Measurements from ENCODE around the gene CZIB. TPM values are rescaled to one million over a fixed set of nuclear protein-coding genes. Genes with fewer than 3 reads are reported as not detected.
A peak's percentile ranks its signal among the peaks of the same experiment; 100 is the strongest.

CZIB gene
- total RNA-seq, 3 donors from 2014 or later (not counting 1 experiment from before 2014, with no cell fraction given) = 39.6 to 49.7 (median 40.5) TPM

GRCh38 chr1:53203466-53203865, 17.0 kb downstream of the CZIB start:
- ATAC-seq (no peak), DNase-seq (no peak)
- H3K4me3 Mint-ChIP-seq = no peak overlapping the region
- H3K27ac Mint-ChIP-seq = no peak overlapping the region
- H3K27me3 ChIP-seq (ENCODE audit: control insufficient read depth, insufficient read depth, low read length) = no peaks in the 10 kb centered on the region
- peaks cover 11% of the 10 kb centered on the region for H3K9me3 ChIP-seq (ENCODE audit: control insufficient read depth, insufficient read depth, low read length)
- H3K36me3 Mint-ChIP-seq = peaks cover 49% of the 10 kb centered on the region
- H3K4me3 ChIP-seq (ENCODE audit: low read length) = no peak overlapping the region
- WGBS (ENCODE audit: insufficient coverage) = 99% methylated on average over 3 of the region's 3 CpGs
- H3K27me3 Mint-ChIP-seq (ENCODE audit: low read depth in 2 of 2) = no peaks in the 10 kb centered on the region
- peaks cover 53% of the 10 kb centered on the region for H3K36me3 ChIP-seq (ENCODE audit: control insufficient read depth, insufficient read depth, low read length)
- H3K9me3 Mint-ChIP-seq = peaks cover 2% of the 10 kb centered on the region in 2 donors
- TF ChIP-seq, protein P1, sequence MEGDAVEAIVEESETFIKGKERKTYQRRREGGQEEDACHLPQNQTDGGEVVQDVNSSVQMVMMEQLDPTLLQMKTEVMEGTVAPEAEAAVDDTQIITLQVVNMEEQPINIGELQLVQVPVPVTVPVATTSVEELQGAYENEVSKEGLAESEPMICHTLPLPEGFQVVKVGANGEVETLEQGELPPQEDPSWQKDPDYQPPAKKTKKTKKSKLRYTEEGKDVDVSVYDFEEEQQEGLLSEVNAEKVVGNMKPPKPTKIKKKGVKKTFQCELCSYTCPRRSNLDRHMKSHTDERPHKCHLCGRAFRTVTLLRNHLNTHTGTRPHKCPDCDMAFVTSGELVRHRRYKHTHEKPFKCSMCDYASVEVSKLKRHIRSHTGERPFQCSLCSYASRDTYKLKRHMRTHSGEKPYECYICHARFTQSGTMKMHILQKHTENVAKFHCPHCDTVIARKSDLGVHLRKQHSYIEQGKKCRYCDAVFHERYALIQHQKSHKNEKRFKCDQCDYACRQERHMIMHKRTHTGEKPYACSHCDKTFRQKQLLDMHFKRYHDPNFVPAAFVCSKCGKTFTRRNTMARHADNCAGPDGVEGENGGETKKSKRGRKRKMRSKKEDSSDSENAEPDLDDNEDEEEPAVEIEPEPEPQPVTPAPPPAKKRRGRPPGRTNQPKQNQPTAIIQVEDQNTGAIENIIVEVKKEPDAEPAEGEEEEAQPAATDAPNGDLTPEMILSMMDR (IDR thresholded peaks at IDR 0.05) = no peak
- intact Hi-C loops (cut with micrococcal nuclease) = no loop called here
- H3K27ac ChIP-seq (ENCODE audit: low read length) = no peak overlapping the region
- H3K4me1 ChIP-seq (ENCODE audit: control insufficient read depth, insufficient read depth, low read length) = no peaks in the 10 kb centered on the region
- peaks cover 0 to 8% of the 10 kb centered on the region in 2 donors for H3K4me1 Mint-ChIP-seq

- DNase-seq = no peak
- Mint-ChIP-seq H3K4me3 (peak overlapping the region; percentile 92), H3K27me3 (ENCODE audit: low read depth in 2 of 2) (no peaks in the 10 kb centered on the region), H3K4me1 (peaks cover 21 to 33% of the 10 kb centered on the region in 2 donors), H3K9me3 (no peaks in the 10 kb centered on the region), H3K36me3 (peaks cover 14% of the 10 kb centered on the region), H3K27ac (peak overlapping the region; percentile 94 to 95)
- Histone ChIP-seq H3K9me3 (ENCODE audit: control insufficient read depth, insufficient read depth, low read length) (no peaks in the 10 kb centered on the region), H3K4me1 (ENCODE audit: control insufficient read depth, insufficient read depth, low read length) (peaks cover 19% of the 10 kb centered on the region), H3K27me3 (ENCODE audit: control insufficient read depth, insufficient read depth, low read length) (no peaks in the 10 kb centered on the region), H3K36me3 (ENCODE audit: control insufficient read depth, insufficient read depth, low read length) (peaks cover 21% of the 10 kb centered on the region), H3K4me3 (ENCODE audit: low read length) (no peak overlapping the region), H3K27ac (ENCODE audit: low read length) (no peak overlapping the region)
- intact Hi-C loops (cut with micrococcal nuclease) = no loop called here
- 80% methylated on average over 4 of the region's 4 CpGs for WGBS (ENCODE audit: insufficient coverage)
- TF ChIP-seq, protein P1 (IDR thresholded peaks at IDR 0.05) = no peak
- ATAC-seq = no peak
These were observed 22.2 kb downstream of the CZIB start for GRCh38 chr1:53198241-53198651.

DNA sequence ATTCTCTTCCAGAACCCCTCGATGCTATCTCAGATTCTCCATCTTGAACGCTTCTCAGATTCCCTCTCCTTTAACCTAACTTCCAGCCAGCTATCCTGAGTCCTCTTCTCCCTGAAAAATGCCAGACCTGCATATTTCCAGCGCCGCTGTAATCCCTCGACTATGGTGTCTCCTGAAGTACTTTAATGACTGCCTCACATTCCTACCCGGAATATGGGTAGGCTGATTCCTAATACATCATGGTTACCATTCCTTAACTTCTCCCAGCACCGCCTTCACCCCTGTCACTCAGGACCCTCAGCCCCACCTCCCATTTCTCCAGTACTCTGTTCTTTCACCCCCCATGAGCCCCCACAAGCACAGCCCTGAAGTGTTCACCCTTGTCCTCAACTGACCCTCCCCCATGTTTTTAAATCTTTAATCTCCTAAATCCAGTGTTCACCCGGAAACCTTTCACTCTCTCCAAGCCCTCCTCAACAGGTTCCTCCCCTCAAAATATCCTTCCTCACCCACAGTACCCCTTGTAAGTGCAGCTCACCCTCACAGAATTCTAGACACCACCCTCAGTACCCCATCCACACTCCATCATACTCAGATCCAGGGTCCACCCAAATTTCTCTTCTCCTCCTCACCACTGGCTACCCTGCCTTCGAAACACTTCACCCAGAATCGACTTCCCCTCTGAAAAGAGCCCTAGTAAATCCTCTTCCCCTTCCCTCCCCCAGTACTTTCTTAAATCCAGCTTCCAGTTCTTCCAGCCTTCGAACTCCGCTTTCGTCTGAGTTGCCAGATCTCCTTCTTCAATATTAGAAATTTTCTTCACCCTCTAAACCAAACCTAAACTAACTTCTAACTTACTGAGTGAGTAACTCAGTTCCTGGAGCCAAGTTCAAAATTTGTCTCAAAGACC, 22.9 kb downstream of the CZIB start:
- peak overlapping the region; percentile 76 for H3K4me3 ChIP-seq (ENCODE audit: low read length)
- Mint-ChIP-seq H3K36me3 (peaks cover 7% of the 10 kb centered on the region), H3K9me3 (no peaks in the 10 kb centered on the region), H3K27me3 (ENCODE audit: low read depth in 2 of 2) (no peaks in the 10 kb centered on the region), H3K27ac (peak overlapping the region; percentile 94 to 95), H3K4me3 (peak overlapping the region; percentile 92), H3K4me1 (peaks cover 21 to 29% of the 10 kb centered on the region in 2 donors)
- no peaks in the 10 kb centered on the region for H3K9me3 ChIP-seq (ENCODE audit: control insufficient read depth, insufficient read depth, low read length)
- H3K27ac ChIP-seq (ENCODE audit: low read length) = peak overlapping the region; percentile 94
- TF ChIP-seq, protein P1 (IDR thresholded peaks at IDR 0.05) = no peak
- peaks cover 19% of the 10 kb centered on the region for H3K4me1 ChIP-seq (ENCODE audit: control insufficient read depth, insufficient read depth, low read length)
- DNase-seq (no peak), ATAC-seq (no peak)
- no peaks in the 10 kb centered on the region for H3K27me3 ChIP-seq (ENCODE audit: control insufficient read depth, insufficient read depth, low read length)
- intact Hi-C loops (cut with micrococcal nuclease) = no loop called here
- H3K36me3 ChIP-seq (ENCODE audit: control insufficient read depth, insufficient read depth, low read length) = peaks cover 15% of the 10 kb centered on the region
- 32% methylated on average over 13 of the region's 13 CpGs for WGBS (ENCODE audit: insufficient coverage)

All from natural killer cell (primary cell).